ENCODE results near the gene PPP1R16B.
"Not testable (repeated sequence)": the region's sequence is repeated elsewhere in the genome, so short reads cannot be mapped to it uniquely, and the experiment has no call there.

The PPP1R16B gene

DNA sequence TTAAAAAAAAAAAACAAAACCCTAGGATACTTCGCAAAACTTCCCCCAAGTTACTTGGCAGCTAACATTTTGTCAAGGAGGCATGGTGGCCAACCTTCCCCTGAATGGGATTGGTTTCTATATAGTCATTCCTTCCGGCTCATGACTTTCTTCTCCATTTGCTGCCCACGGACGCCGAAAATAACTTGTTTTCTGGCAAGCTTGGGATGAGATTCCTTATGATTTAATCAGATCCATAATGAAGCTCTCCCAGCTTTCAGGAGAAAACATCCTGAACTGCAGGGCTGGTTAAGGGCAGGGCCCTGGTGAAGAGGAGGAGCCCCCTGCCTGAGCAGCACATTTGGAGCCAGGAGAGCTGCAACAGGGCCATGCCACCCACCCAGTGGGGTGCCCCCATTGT, 49.9 kb downstream of the PPP1R16B start:
- DNase-seq = no peak

DNA sequence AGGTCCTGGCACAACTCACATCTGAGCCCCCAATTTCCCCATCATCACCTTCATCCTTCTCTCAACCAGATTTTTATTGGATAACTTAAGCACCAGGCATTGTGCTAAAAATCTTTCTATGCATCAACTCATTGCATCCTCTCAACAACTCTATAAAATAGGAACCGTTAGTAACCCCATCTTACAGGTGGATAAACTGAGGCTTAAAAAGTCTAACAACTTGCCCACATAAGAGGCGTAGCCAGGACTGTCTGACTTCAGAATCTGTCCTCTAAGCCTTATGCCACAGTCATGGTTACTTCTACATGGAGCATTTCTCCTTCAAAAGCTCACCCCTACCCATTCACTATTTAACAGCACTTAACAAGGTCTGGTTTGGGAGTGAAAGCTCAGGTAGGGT, 51.1 kb downstream of the PPP1R16B start:
- no peak for DNase-seq

DNA sequence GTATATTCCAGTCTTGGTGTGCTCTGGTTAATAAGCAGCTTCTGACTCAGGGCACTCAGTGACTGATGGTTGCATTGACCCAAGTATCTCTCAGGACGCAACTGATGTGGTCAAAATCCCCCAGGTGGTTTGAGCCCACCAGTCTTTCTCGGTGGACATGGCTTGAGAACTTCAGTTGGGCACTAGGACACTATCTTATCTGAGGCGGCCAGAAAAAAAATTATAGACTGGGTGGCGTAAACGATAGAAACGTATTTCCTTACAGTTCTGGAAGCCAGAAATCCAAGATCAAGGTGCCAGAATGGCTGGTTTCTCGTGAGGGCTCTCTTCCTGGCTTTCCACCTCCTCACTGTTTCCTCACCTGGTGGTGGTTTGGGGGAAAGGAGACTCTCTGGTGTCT, 52.2 kb downstream of the PPP1R16B start:
- DNase-seq = no peak

DNA sequence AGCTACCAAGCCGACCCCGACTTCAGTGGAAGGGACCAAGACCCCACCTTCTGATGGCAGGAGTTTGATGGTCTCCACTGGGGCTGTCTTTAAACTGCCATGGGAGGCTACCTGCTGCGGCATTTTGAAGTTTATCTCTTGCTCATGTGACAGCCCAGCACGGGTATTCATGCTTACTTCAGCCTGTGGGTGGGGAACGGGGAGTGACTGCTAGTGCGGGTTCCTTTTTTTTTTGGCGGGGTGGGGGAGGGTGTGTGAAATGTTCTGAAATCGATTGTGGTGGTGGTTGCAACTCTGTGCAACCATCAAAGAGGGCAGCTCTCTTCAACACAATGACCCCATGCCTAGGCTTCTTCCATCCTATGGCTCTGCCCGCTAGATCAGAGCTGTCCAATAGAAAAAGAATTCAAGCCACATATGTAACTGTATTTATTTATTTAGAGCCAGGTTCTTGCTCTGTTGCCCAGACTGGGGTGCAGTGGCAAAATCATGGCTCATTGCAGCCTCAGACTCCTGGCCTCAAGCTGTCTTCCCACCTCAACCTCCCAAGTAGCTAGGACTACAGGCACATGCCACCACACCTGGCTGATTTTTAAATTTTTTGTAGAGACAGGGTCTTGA, 53.7 kb downstream of the PPP1R16B start:
- DNase-seq = peak; percentile 57

DNA sequence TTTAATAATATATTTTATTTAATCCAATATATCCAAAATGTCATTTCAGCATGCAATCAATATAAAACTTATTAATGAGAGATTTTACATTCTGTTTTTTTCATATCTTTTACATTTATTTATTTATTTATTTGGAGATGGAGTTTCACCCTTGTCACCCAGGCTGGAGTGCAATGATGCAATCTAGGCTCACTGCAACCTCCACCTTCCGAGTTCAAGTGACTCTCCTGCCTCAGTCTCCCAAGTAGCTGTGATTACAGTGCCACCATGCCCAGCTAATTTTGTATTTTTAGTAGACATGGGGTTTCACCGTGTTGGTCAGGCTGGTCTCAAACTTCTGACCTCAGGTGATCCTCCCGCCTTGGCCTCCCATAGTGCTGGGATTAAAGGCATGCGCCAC, 54.4 kb downstream of the PPP1R16B start:
- not testable (repeated sequence) for DNase-seq

DNA sequence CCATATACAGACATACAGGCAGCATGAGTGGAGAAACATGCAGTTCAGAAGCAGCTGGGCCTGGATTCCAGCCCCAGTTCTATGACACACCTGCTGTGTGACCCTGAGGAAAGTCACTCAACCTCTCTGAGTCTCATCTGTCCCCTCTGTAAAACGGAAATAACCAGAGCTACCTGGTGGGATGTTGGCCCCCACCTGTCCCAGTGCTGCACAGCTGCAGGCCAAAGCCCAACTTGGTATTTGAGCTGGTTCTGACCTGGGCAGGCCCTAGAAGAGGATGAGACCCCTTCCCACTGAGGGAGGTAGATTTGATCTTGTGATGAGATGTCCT, 55.5 kb downstream of the PPP1R16B start:
- DNase-seq = no peak

DNA sequence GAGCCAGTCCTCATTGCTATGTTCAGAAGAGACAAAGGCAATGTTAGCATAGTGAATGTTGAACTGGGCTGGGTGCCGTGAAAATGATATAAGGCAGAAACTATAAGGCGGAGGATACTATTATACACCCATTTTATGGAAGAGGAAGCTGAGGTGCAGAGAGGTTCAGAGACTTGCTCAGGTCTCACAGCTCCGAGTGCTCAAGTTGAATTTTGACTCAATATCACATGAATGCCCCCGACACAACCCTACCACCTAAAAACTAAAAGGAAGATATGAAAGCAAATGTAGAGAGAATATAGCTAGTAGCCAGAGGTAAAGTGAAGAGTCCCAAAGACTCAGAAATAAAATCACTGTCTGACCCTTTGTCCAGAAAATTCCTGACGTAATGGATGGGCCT, 56.7 kb downstream of the PPP1R16B start:
- no peak for DNase-seq

DNA sequence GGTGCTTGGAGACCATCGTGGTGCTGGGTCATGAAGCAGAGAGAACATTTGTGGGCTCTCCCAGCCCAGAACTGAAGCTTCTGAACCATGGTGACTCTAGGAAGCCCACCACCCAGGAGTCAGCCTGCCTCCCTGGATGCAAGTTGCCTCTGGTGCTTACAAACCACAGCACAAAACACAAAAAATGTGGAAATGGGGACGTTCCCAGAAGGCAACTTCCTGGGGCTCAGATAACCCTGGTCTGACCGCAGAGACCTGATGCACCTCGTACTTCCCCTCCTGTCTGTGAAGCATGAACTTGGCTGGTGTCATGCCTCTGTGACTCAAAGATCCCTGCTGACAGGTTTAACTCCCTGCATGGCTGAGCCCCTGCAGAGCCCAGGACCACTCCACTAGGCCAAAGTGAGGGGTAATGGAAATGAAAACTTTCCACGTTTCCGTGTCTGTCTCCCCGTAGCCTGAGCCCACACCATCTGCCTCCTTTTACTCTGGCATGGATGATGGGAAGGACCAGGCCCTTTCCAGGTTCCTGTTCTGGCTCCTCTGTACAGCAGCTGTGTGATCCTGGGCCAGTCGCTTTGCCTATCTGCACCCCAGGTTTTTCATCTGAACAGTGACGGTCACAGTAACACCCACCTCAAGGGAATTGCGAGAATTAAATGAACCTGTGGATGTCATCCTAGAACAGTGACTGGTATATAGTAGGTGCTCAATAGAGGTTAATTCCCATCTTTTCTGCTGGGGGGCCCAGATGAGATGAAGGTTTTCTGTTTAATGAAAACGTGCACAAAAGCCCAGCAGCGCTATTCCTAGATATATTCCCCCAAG, 57.7 kb downstream of the PPP1R16B start:
- peak; percentile 73 for DNase-seq

DNA sequence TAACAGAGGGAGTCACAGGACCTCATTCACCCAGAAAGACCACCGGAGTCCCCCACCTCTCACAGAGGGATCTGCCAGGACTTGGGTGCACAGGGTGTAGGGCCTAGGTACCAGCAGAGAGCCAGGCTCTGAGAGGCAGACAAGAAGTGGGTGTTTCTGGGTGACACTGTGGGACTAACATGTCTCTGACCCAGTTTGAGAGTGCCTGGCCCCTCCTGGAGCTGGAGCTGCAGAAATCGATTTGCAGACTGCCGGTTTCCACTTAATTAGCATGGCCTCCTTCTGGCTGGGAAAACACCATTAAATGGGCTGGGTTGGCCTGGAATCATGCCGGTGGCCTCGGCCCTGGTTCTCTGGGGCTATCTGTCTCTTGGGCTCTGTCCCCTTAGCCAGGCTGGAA, 59.2 kb downstream of the PPP1R16B start:
- DNase-seq = no peak

DNA sequence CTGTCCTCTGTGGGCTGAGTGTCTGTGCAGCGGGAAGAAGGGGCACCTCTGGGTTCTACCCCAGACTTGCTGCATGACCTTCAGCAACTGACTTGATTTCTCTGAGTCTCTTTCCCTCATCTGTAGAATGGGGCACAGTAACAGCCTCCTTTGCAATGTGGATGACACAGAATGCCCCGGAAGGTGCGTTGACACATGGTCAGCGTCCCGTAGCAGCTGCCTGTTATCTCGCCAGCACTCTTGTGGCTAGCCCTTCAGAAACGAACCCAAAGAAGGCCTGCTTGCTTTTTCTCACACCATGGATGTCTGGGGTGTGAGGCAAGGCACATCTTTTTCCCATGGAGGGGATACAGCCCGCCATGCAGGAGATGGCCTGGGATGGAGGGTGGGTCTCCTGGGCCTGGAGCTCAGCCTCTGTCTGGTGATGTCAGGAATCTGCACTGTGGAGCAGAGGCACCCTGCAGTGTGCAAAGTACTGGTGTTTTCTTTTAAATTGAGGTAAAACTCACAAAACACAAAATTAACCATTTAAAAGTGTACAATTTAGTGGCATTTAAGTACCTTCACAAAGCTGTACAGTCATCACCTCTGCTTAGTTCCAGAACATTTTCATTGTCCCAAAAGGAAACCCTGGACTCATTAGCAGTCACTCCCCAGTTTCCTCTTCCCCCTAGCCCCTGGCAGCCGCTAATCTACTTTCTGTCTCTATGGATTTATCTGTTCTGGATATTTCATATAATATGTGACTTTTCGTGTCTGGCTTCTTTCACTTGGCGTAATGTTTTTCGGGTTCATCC, 61.0 kb downstream of the PPP1R16B start:
- DNase-seq = no peak

DNA sequence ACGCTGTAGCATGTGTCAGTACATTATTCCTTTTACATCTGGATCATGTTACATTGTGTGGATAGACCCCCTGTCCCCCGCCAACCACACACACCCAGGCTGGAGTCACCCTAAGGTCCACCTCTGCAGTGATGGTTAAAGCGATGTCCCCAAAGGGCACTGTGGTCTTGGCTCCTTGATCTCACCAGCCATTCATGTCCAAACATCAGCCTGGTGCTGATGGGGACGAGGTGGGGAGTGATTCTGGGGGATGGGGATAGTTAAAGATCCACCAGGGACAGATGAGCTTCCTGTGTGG, 61.5 kb downstream of the PPP1R16B start:
- no peak for DNase-seq

DNA sequence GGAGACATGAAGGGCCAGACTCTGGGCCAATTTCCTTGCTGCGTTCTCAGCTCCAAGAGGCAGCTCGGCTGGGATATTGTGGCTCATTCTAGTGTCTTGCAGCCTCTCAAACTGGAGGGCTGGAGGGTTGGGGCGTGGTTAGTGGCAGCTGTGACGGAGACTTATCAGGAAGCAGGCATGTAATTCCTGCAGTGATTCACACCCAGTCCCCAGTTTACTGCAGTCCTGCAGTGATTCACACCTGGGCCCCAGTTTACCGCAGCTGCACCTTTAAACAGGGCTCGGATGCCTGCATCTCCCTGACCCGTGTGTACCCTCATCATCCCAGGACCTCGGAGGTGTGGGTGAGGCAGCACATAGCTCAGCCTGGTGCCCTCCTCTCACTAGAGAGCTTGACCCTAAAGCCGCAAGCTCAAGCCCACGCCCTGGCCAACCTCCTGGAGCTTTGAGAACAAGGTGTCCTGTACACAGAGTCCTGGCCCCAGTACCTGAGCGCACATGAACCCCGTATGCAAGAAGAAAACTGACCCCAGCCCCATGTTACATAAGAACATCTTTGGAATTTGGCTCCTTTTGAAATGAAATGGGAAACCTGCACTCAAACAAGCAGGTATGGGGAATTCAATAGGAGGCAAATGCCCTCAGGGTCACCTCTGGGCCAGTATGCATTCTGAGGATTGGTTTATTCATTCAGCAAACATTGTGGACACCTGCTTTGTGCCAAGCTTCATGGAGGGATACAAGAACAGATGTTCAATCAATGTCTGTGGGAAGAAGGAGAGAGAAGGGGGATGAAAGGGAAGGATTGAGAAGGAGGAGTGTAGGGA, 65.4 kb downstream of the PPP1R16B start:
- peak; percentile 42 for DNase-seq

DNA sequence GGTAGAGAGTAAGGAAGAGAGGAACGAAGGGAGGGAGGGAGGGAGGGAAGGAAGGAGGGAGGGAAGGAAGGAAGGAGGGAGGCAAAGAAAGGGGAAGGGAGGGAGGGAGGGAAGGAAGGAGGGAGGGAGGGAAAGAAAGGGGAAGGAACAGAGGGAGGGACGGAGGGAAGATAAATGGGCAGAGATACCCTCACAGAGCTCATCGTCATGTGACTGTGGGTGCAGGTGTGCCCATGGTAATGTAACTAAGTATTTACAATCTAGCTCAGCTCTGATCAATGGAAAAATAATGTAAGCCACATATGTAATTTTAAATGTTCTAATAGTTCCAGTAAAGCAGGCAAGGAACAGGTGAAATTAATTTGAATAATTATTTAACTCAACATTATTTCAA, 66.1 kb downstream of the PPP1R16B start:
- no peak for DNase-seq

DNA sequence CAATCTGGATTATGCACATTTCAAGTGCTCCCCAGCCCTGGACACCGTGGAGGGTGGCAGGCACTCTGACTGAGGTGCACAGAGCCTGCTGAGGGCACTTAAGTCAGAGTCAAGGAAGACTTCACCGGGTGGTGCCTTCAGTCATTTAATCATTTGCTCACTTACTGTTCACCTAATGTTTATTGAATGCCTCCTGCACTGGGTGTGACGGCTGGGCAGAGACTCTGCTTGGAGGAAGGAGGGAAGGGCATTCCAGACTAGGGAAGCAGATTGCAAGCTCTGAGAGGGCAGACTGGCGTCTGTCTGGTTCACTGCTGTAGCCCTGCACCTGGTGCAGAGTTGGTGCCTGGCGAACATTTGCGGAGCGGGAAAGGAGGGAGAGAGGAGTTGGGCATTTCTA, 66.5 kb downstream of the PPP1R16B start:
- DNase-seq = no peak

DNA sequence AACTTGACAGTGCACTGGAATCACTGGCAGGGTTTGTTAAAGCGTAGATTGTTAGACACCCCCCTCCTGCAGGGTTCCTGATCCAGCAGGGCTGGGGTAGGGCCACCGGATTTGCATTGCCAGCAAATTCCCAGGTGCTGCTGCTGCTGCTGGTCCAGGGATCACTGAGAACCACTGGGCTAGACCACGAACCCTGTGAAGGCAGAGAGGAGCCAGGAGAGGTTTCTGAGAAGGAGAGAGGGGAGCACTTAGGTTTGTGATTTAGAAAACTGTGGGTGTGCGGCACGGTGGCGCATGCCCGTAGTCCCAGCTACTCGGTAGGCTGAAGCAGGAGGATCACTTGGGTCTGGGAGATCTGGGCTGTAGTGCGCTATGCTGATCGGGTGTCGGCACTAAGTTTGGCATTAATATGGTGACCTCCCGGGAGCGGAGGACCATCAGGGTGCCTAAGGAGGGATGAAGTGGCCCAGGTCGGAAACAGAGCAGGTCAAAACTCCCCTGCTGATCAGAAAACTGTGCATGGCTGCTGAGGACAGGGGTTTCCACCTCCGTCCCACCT, 67.1 kb downstream of the PPP1R16B start:
- no peak for DNase-seq

DNA sequence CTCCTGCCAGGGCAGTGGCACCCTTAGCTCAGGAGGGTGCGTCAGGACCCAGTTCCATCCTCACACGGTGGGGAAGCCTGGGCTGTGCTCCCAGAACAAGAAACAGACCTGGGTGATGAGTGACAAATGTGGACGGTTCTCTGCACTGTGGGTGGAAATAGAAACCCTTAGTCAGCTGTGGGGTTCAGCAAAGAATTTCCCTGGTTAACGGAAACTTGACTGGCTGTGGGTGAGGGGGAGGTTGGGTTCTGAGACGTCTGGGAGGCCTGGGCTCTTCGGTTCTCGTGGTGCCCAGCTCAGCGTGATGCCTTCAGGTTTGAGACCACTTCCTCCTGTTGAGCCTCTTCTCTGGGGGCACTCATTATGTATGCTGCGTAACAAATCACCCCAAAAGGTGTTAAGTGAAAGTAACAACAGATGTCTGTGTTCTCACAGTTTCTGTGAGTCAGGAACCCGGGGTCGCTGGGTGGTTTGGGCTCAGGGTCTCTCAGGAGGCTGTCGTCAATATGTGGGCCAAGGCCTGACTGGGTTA, 67.6 kb downstream of the PPP1R16B start:
- peak; percentile 87 for DNase-seq

DNA sequence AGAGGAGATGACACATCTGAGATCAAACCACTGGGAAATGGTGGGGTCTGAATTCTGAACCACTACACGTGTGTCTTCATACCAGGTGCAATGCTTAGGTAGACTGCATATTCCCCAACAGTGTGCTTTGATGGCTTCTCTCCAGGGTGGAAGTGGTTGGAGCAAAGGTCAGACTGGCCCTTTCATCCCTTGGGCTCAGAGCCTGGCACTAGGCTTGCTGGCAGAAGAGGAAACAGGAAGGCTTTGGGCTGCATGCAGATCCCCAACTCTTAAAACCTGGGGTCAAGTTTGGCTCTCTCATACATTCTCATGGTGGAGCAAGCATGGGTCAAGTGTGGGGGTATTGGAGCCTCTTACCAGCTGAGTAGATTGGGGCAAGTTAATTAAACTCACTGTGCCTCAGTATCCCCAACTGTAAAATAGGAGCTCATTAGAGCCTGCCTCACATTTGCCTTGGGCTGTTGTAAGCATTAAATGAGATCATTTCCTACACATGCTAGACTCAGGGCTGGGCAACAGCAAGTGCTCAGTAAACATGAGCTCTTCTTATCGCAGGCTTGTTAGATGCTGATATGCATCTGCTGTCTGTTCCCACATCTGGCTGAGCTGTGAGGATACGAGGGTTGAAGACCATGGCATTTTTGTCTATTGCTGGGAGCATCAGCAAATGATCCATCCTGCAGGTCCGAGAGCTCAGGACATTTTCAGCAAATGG, 69.1 kb downstream of the PPP1R16B start:
- peak; percentile 67 for DNase-seq

DNA sequence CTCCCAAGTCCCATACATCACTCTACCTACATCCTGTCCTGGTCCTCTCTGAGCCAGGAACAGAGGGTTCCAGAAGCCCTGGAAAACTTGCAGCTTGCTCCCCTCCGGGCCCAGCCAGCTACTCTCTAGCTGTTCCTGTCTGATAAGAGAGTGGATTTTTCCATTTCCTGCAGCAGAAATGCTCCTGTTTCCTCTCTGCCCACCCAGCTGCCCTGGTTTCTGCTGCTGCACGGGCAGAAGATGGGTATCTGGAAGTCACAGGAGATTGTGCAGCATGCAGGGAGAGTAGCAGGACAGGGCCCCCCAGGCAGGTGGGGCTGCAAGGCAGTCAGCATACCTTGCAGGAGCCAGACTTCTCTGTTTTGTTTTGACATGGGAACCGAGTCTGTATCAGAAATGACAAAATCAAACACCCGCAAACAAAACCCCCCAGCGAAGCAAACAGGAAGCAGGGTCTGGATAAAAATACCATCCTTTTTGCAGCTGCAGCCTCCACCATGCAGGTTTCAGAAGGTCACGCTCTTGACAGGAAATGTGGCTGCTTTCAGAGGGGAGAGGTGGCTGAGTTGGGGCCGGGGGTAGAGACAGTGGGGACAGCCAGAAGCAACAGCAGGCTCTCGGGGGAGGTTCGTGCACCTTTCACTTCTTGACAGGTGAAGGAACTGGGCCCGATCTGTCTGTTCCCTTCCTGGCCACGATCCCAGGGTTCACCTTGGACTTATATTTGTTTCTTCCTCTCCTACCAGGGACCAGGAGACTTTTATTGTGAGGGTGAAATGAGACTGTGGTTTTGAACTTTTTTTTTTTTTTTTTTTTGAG, 69.9 kb downstream of the PPP1R16B start:
- DNase-seq = peak; percentile 87

DNA sequence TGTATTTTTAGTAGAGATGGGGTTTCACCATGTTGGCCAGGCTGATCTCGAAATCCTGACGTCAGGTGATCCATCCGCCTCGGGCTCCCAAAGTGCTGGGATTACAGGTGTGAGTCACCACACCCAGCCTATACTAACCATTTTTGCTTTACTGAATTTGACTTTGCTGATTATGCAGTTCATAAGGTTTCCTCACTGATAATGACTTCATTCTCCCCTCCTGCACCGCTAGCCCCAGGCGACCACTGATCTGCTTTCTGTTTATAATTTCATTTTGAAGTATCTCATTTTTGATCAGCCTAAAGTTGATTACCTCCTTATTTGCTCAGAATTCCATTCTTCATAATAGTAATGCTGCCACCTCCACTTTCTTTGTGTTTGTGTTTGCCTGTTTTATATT, 72.0 kb downstream of the PPP1R16B start:
- no peak for DNase-seq

DNA sequence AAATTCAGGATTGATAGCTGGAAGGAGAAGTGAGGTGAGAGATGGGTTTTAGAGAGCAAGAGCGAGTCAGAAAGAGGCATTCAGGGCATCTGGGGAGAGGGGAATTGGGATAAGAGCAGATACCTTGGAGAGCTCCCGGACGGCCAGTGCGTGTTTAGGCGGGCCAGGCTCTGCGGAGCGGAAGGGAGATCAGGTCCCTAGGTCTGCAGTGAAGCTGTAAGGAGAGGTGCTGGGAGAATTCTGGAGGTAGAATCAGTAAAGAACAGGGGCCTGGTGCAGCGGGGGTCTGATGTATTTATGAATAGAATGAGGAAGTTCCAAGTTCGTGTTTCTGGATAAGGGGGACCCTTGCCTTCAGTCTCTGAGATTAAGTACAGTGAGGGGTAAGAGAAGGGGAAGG, 73.4 kb downstream of the PPP1R16B start:
- DNase-seq = no peak

Data from CD4-positive, alpha-beta T cell treated with Interleukin-21 for 1 hour (primary cell).